Measurements from ENCODE around the gene AK2.

- no peak for TF ChIP-seq CTCF (IDR thresholded peaks at IDR 0.05)
- no peak for TF ChIP-seq POLR2A (IDR thresholded peaks at IDR 0.05)
These were observed 21.5 kb downstream of the AK2 start for GRCh38 chr1:33015216-33015615.
